Measurements from ENCODE around the gene ZFP92.

- TF ChIP-seq CTCF (IDR thresholded peaks at IDR 0.05) (no peak), POLR2A (IDR thresholded peaks at IDR 0.05) (no peak), POLR2AphosphoS5 (IDR thresholded peaks at IDR 0.05) (no peak)
Measured at GRCh38 chrX:153408221-153408721, 3.0 kb upstream of the ZFP92 start.
